Measurements from ENCODE around the gene SH3D19.

- TF ChIP-seq, protein P1, sequence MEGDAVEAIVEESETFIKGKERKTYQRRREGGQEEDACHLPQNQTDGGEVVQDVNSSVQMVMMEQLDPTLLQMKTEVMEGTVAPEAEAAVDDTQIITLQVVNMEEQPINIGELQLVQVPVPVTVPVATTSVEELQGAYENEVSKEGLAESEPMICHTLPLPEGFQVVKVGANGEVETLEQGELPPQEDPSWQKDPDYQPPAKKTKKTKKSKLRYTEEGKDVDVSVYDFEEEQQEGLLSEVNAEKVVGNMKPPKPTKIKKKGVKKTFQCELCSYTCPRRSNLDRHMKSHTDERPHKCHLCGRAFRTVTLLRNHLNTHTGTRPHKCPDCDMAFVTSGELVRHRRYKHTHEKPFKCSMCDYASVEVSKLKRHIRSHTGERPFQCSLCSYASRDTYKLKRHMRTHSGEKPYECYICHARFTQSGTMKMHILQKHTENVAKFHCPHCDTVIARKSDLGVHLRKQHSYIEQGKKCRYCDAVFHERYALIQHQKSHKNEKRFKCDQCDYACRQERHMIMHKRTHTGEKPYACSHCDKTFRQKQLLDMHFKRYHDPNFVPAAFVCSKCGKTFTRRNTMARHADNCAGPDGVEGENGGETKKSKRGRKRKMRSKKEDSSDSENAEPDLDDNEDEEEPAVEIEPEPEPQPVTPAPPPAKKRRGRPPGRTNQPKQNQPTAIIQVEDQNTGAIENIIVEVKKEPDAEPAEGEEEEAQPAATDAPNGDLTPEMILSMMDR (IDR thresholded peaks at IDR 0.05; ENCODE audit: insufficient read depth, low read length, poor library complexity, severe bottlenecking) = no peak
- no peak for TF ChIP-seq EZH2phosphoT487 (conservative IDR thresholded peaks at IDR 0.05; ENCODE audit: low read length)
Observed at GRCh38 chr4:151175233-151175632, 150.2 kb downstream of the SH3D19 start.
